H1 (cell line): Measurements from ENCODE around the gene MRPL55. TPM values are rescaled to one million over a fixed set of nuclear protein-coding genes. Genes with fewer than 3 reads are reported as not detected.

Experiments used
- CTCF ChIA-PET: fragments of 300-600 bp; sonication (Branson Sonifier 250); formaldehyde crosslinking; loops from one replicate; lab custom pipeline; 2021; ENCODE audit not compliant: partially characterized antibody; lab: Charles Lee
- POLR2A ChIA-PET: fragments of 300-600 bp; sonication (Branson Sonifier 250); formaldehyde crosslinking; loops from one replicate; lab custom pipeline; 2021; ENCODE audit warnings: inconsistent platforms; ENCODE audit not compliant: partially characterized antibody; lab: Charles Lee
- DNase-seq, 2 experiments: peaks; one replicate each; pipeline versions ENCODE4 v3.0.0 to v3.0.0-alpha.2; 2010 to 2022; ENCODE audit warnings: low spot score in 2 of 2, low read depth in 1 of 2, mixed read lengths in 1 of 2
- FAIRE-seq: peaks from 2 replicates; lab custom pipeline; 2011; peaks lifted over from hg19 to GRCh38; lab: Jason Lieb, UNC
- H2AFZ ChIP-seq: 2 replicates; pipeline ENCODE4 v1.8.1; 2012; ENCODE audit warnings: low read length, inconsistent platforms
- H2AK5ac ChIP-seq: 2 replicates; pipeline ENCODE4 v1.6.1; 2013; ENCODE audit warnings: low read depth, low read length
- H2BK120ac ChIP-seq: replicated peaks from 2 replicates; pipeline ENCODE3; 2013; ENCODE audit warnings: low read depth, low read length, inconsistent platforms
- H2BK12ac ChIP-seq: 2 replicates; pipeline ENCODE4 v1.6.1; 2013; ENCODE audit warnings: low read depth, low read length
- H2BK15ac ChIP-seq: 2 replicates; pipeline ENCODE4 v1.6.1; 2013; ENCODE audit warnings: low read length
- H2BK20ac ChIP-seq: 2 replicates; pipeline ENCODE4 v1.6.1; 2013; ENCODE audit warnings: low read length
- H2BK5ac ChIP-seq: 2 replicates; pipeline ENCODE4 v1.6.1; 2013; ENCODE audit warnings: low read depth, low read length
- H3K14ac ChIP-seq: 2 replicates; pipeline ENCODE4 v1.6.1; 2013; ENCODE audit warnings: inconsistent platforms; ENCODE audit not compliant: insufficient read length
- H3K18ac ChIP-seq: 2 replicates; pipeline ENCODE4 v1.6.1; 2013; ENCODE audit warnings: low read length; ENCODE audit errors: extremely low read depth
- H3K23ac ChIP-seq: 2 replicates; pipeline ENCODE4 v1.6.1; 2013; ENCODE audit warnings: inconsistent platforms; ENCODE audit not compliant: insufficient read length
- H3K23me2 ChIP-seq: 2 replicates; pipeline ENCODE4 v1.6.1; 2013; ENCODE audit warnings: low read depth, low read length
- H3K27ac ChIP-seq: 2 replicates; pipeline ENCODE4 v1.6.1; 2011; ENCODE audit warnings: low read depth, low read length, inconsistent platforms
- H3K27me3 ChIP-seq, 4 experiments: replicated peaks in 1 of 4; 1 replicate in 1 of 4; 2 replicates in 3 of 4; pipeline versions ENCODE4 v1.6.1 to v1.8.1; 2011 to 2013; ENCODE audit warnings: low read length in 3 of 4, mild to moderate bottlenecking in 3 of 4, inconsistent platforms in 2 of 4, mixed read lengths in 2 of 4, moderate library complexity in 1 of 4; ENCODE audit not compliant: control insufficient read depth in 3 of 4, insufficient read depth in 3 of 4; ENCODE audit errors: extremely low read depth in 1 of 4
- H3K36me3 ChIP-seq, 4 experiments: 2 replicates each; pipeline versions ENCODE4 v1.6.1 to v1.8.1; 2011 to 2013; ENCODE audit warnings: mild to moderate bottlenecking in 4 of 4, low read length in 3 of 4, moderate library complexity in 2 of 4, control low read depth in 1 of 4, inconsistent platforms in 1 of 4; ENCODE audit not compliant: insufficient read depth in 4 of 4, control insufficient read depth in 2 of 4
- H3K4ac ChIP-seq: replicated peaks from 2 replicates; pipeline ENCODE3; 2013; ENCODE audit warnings: low read length, low read depth, mixed read lengths, inconsistent platforms; ENCODE audit not compliant: insufficient read length
- H3K4me1 ChIP-seq, 4 experiments: replicated peaks in 1 of 4; 1 replicate in 1 of 4; 2 replicates in 3 of 4; pipeline versions ENCODE4 v1.6.1 to v1.8.1; 2011 to 2013; ENCODE audit warnings: low read length in 3 of 4, inconsistent platforms in 2 of 4, mixed read lengths in 1 of 4; ENCODE audit not compliant: insufficient read depth in 4 of 4, control insufficient read depth in 3 of 4
- H3K4me2 ChIP-seq, 2 experiments: 2 replicates each; pipeline versions ENCODE4 v1.6.1 to v1.8.1; 2011 to 2013; ENCODE audit warnings: low read depth in 2 of 2, low read length in 2 of 2, control low read depth in 1 of 2, inconsistent platforms in 1 of 2, mild to moderate bottlenecking in 1 of 2; ENCODE audit not compliant: insufficient read depth in 1 of 2
- H3K4me3 ChIP-seq, 4 experiments: fragments of 200-600, 300-600 bp in 1 of 4; sonication (generic), shearing (Covaris generic), sonication (Bioruptor Twin) in 1 of 4; 2 replicates each; pipeline versions ENCODE4 v1.5.1 to v1.8.1; 2011 to 2016; ENCODE audit warnings: low read length in 4 of 4, low read depth in 3 of 4, control low read depth in 2 of 4, inconsistent platforms in 2 of 4, mild to moderate bottlenecking in 2 of 4, mixed read lengths in 1 of 4, moderate library complexity in 1 of 4; ENCODE audit not compliant: insufficient read depth in 2 of 4; ENCODE audit errors: extremely low read depth in 1 of 4
- H3K56ac ChIP-seq: replicated peaks from 2 replicates; pipeline ENCODE3; 2013; ENCODE audit warnings: low read depth, mild to moderate bottlenecking, mixed read lengths, low read length, inconsistent platforms; ENCODE audit not compliant: insufficient read length
- H3K79me1 ChIP-seq: 2 replicates; pipeline ENCODE4 v1.6.1; 2013; ENCODE audit warnings: low read depth, low read length, control low read depth
- H3K79me2 ChIP-seq, 2 experiments: 2 replicates each; pipeline versions ENCODE4 v1.6.1 to v1.8.1; 2012 to 2013; ENCODE audit warnings: low read length in 2 of 2, mild to moderate bottlenecking in 2 of 2, inconsistent platforms in 1 of 2; ENCODE audit not compliant: insufficient read depth in 2 of 2, control insufficient read depth in 1 of 2
- H3K9ac ChIP-seq, 4 experiments: replicated peaks in 1 of 4; 1 replicate in 1 of 4; 2 replicates in 3 of 4; pipeline versions ENCODE4 v1.6.1 to v1.8.1; 2011 to 2013; ENCODE audit warnings: low read depth in 3 of 4, low read length in 3 of 4, control low read depth in 2 of 4, mild to moderate bottlenecking in 2 of 4, moderate library complexity in 2 of 4, inconsistent platforms in 1 of 4; ENCODE audit errors: extremely low read depth in 1 of 4
- H3K9me3 ChIP-seq, 2 experiments: 2 replicates each; pipeline versions ENCODE4 v1.6.1 to v1.8.1; 2012 to 2013; ENCODE audit warnings: mild to moderate bottlenecking in 2 of 2, moderate library complexity in 2 of 2, control low read depth in 1 of 2, inconsistent platforms in 1 of 2, low read depth in 1 of 2, low read length in 1 of 2, mixed read lengths in 1 of 2; ENCODE audit not compliant: insufficient read depth in 2 of 2
- H4K20me1 ChIP-seq, 2 experiments: replicated peaks in 1 of 2; 2 replicates each; pipeline versions ENCODE3 to v1.8.1; 2011 to 2013; ENCODE audit warnings: inconsistent platforms in 2 of 2, low read length in 2 of 2, mild to moderate bottlenecking in 1 of 2; ENCODE audit not compliant: insufficient read depth in 2 of 2, control insufficient read depth in 1 of 2
- H4K5ac ChIP-seq: 2 replicates; pipeline ENCODE4 v1.6.1; 2013; ENCODE audit warnings: low read length, low read depth, mixed read lengths, inconsistent platforms; ENCODE audit not compliant: insufficient read length
- H4K8ac ChIP-seq: 2 replicates; pipeline ENCODE4 v1.8.0; 2013; ENCODE audit warnings: mild to moderate bottlenecking, moderate library complexity, low read length, inconsistent platforms; ENCODE audit not compliant: insufficient read depth; ENCODE audit errors: extremely low read depth
- H4K91ac ChIP-seq: replicated peaks from 2 replicates; pipeline ENCODE3; 2013; ENCODE audit warnings: low read length, mixed read lengths, inconsistent platforms; ENCODE audit not compliant: insufficient read length
- CBX8 ChIP-seq: fragments of 300-800, 300-1000 bp; sonication (generic); IDR thresholded peaks from 2 replicates; pipeline ENCODE4 v1.7.1; 2016; ENCODE audit warnings: low read depth, low read length, borderline replicate concordance
- HDAC2 ChIP-seq, 2 experiments: fragments of 300-600 bp in 1 of 2; sonication (generic) in 1 of 2; IDR thresholded peaks; 2 replicates each; pipeline ENCODE4 v1.6.1; 2011 to 2012; ENCODE audit warnings: low read depth in 2 of 2, low read length in 2 of 2, mild to moderate bottlenecking in 2 of 2, moderate library complexity in 2 of 2, borderline replicate concordance in 1 of 2, inconsistent platforms in 1 of 2
- POLR2AphosphoS5 ChIP-seq: IDR thresholded peaks from 2 replicates; pipeline ENCODE4 v1.6.1; 2011; ENCODE audit warnings: low read depth, low read length
- RFX5 ChIP-seq: IDR thresholded peaks from 2 replicates; pipeline ENCODE4 v1.6.1; 2011; ENCODE audit warnings: low read depth, low read length, improper control_type of control experiment, borderline replicate concordance
- TEAD4 ChIP-seq: IDR thresholded peaks from 2 replicates; pipeline ENCODE4 v1.6.1; 2012; ENCODE audit warnings: low read depth, low read length, inconsistent platforms, mixed read lengths
- WGBS, 2 experiments: shearing (Covaris generic) in 1 of 2; methylation state at CpG; one replicate each; pipeline versions ENCODE4 v1.1.6 to v1.1.7; 2013 to 2015; ENCODE audit warnings: low lambda C conversion rate in 2 of 2, mixed read lengths in 2 of 2, inconsistent platforms in 1 of 2, low coverage in 1 of 2, missing lambda C conversion rate in 1 of 2; ENCODE audit not compliant: insufficient replicate concordance in 2 of 2, insufficient coverage in 1 of 2, insufficient read length in 1 of 2; ENCODE audit errors: extremely low coverage in 1 of 2, missing lambda C conversion rate in 1 of 2; 5-methylcytosine and 5-hydroxymethylcytosine counted together
- polyA plus RNA-seq, 7 experiments: library from polyadenylated mRNA; depleted of rRNA in 3 of 7; stranded (reverse) in 5 of 7; unstranded in 2 of 7; fragments of >200 nt in 5 of 7; fragments of 200-250 nt in 2 of 7; gene quantifications; 1 replicate in 5 of 7; 2 replicates in 1 of 7; 4 replicates in 1 of 7; pipeline versions ENCODE4 v1.2.1 to v1.2.3, GENCODE V29; 2011 to 2013; ENCODE audit warnings: missing spikeins in 2 of 7, mixed read lengths in 2 of 7
- total RNA-seq: library from RNA; stranded (reverse); fragmentation: NEBNext Ultra II Directional; extraction: Animal tissue kit (Norgen Biotek cat#: 25700); gene quantifications from 2 replicates; pipeline ENCODE4 v1.2.1, GENCODE V29; 2021
- TF ChIP-seq, protein P1 (sequence below): IDR thresholded peaks from 2 replicates; pipeline ENCODE4 v1.6.1; 2012; ENCODE audit warnings: inconsistent platforms

Gene MRPL55
- total and polyA plus RNA-seq, 2 of the 8 experiments (the other 6 are each of a cell fraction or from before 2014, with no cell fraction given): 59.0 to 244 TPM

GRCh38 chr1:228114827-228115226 lies 5.7 kb upstream of the MRPL55 start:
- Histone ChIP-seq H2AK5ac (no peak overlapping the region), H2BK15ac (no peak overlapping the region), H3K27ac (no peak overlapping the region), H3K18ac (no peak overlapping the region), H4K5ac (no peak overlapping the region), H2BK20ac (no peak overlapping the region), H4K91ac (no peak overlapping the region), H2BK120ac (no peak overlapping the region), H3K14ac (no peak overlapping the region), H3K79me1 (no peaks in the 10 kb centered on the region), H3K36me3 (no peaks in the 10 kb centered on the region), H3K4me1 (peaks cover 0 to 3% (median 0%) of the 10 kb centered on the region in 4 experiments; a peak in 2 of 7 replicates), H3K23ac (no peak overlapping the region), H3K4me2 (no peak overlapping the region), H3K4ac (no peak overlapping the region), H3K23me2 (peaks cover 2% of the 10 kb centered on the region; the same call in 1 of the 2 replicates), H3K27me3 (peaks cover 0 to 6% (median 4%) of the 10 kb centered on the region in 4 experiments; a peak in 2 of 7 replicates), H3K9me3 (peaks cover 15 to 20% of the 10 kb centered on the region in 2 experiments), H3K4me3 (no peak overlapping the region), H3K79me2 (no peaks in the 10 kb centered on the region), H2AFZ (no peak overlapping the region), H3K56ac (no peak overlapping the region), H2BK5ac (no peak overlapping the region), H2BK12ac (no peak overlapping the region), H4K20me1 (no peaks in the 10 kb centered on the region), H3K9ac (no peak overlapping the region), H4K8ac (no peak overlapping the region)
- no peak for DNase-seq
- no peak for FAIRE-seq
- ChIA-PET CTCF (interaction anchor here (1.0 kb wide), 1 partner anchor 16 kb away, joined by 3 read pairs; no protein-coding TSS in a partner anchor), POLR2A (interaction anchor here (0.9 kb wide), 1 partner anchor 60 kb away, joined by 3 read pairs; no protein-coding TSS in a partner anchor)
- WGBS, 2 experiments: 85% methylated on average over 3 of the region's 3 CpGs; no CpG with 5 or more reads in 1 of the 2 experiments
- TF ChIP-seq RFX5 (no peak), HDAC2 (IDR thresholded peaks at IDR 0.05; ENCODE audit: borderline replicate concordance in 1 of 2, low read depth in 2 of 2, low read length in 2 of 2) (no peak), CBX8 (no peak), TEAD4 (no peak), POLR2AphosphoS5 (no peak)
- TF ChIP-seq, protein P1, sequence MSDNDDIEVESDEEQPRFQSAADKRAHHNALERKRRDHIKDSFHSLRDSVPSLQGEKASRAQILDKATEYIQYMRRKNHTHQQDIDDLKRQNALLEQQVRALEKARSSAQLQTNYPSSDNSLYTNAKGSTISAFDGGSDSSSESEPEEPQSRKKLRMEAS: no peak
